Peyer's patch (tissue), 4 donors: ENCODE data around the gene ATP6V1G2. TPM values are rescaled to one million over a fixed set of nuclear protein-coding genes. Genes with fewer than 3 reads are reported as not detected.
"Not testable (repeated sequence)": the region's sequence is repeated elsewhere in the genome, so short reads cannot be mapped to it uniquely, and the experiment has no call there.

Source experiments
- DNase-seq, 3 donors: peaks; one replicate each; pipeline ENCODE4 v3.0.0-alpha.2; 2017 to 2019
- H3K27ac ChIP-seq, 4 donors: fragments of 200-600 bp; sonication (generic); one replicate each; pipeline ENCODE4 v1.5.1; 2016 to 2019
- H3K27me3 ChIP-seq, 2 donors: fragments of 200-600 bp; sonication (generic); one replicate each; pipeline ENCODE4 v1.5.1; 2019
- H3K36me3 ChIP-seq, 3 donors: fragments of 200-600 bp; sonication (generic); one replicate each; pipeline ENCODE4 v1.5.1; 2016 to 2019
- H3K4me1 ChIP-seq, 4 donors: fragments of 200-600 bp; sonication (generic); one replicate each; pipeline ENCODE4 v1.5.1; 2016 to 2019
- H3K4me3 ChIP-seq, 4 donors: fragments of 200-600 bp; sonication (generic); 1 replicate in 3 of 4; 2 replicates in 1 of 4; pipeline ENCODE4 v1.5.1; 2016 to 2019; ENCODE audit warnings: mild to moderate bottlenecking in 1 of 4
- H3K9me3 ChIP-seq, 4 donors: fragments of 200-600 bp; sonication (generic); one replicate each; pipeline ENCODE4 v1.5.1; 2016 to 2019; ENCODE audit warnings: mild to moderate bottlenecking in 1 of 4
- CTCF ChIP-seq, 6 experiments: fragments of 450-650 bp in 4 of 6; fragments of 200-600 bp in 2 of 6; sonication (generic) in 1 of 6; IDR thresholded peaks; one replicate each; pipeline ENCODE4 v1.5.1; 2017 to 2019; ENCODE audit warnings: antibody characterized with exemption in 6 of 6, mild to moderate bottlenecking in 3 of 6, moderate library complexity in 1 of 6
- POLR2A ChIP-seq, 2 donors: fragments of 450-650 bp; IDR thresholded peaks; one replicate each; pipeline ENCODE4 v1.5.1; 2017; ENCODE audit warnings: antibody characterized with exemption in 2 of 2, mild to moderate bottlenecking in 2 of 2, moderate library complexity in 2 of 2
- total RNA-seq, 4 donors: library from RNA; depleted of rRNA; stranded (reverse); fragments of >200 nt; gene quantifications; one replicate each; pipeline ENCODE4 v1.1.0, GENCODE V29; 2016

The ATP6V1G2 gene
- total RNA-seq, 4 donors from 2014 or later = not detected

DNA sequence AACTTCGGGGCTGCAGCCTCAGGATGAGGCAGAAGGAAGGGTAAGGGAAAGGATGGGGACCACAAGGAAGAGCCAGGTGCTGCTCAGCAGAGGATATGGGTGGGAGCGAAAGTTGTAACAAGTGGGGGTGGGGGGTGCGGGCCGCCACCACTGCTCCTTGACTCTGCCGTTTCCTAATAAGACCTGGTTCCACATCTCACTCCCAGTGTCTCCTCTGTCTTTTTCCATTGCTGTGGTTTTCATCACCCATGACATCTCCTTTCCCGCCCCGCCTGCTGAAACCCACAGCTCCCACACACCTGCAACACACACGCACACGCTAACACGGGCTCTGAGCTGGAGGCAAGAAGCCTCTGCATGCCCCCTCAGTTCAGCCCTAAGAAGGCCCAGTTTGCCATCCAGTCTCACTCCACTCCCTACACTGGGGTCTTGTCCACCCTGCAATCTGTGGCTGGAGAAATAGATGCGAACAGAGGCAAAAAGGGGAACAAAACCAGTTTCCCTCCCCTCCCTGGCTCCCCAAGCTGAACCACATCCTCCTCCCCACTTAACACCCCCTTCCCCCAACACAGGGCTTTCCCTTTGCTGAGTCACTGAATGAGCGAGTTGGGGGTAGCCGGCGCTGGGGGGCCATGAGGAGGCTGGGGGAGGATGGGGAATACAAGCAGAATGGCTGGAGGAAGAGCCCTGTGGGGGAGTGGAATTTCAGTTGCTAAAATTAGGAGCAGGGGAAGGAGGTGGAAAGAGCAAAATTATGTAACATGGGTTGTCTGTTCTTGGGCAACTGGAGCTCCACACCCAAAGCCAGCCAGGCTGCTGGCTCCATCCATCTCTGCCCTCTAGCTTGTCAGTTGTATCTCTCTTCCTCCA is 12.5 kb upstream of the ATP6V1G2 start:
- Histone ChIP-seq H3K27ac (peak overlapping the region; percentile 29 to 77 (median 46)), H3K4me3 (peak overlapping the region in 1 of 4 donors; percentile 32), H3K36me3 (peaks cover 0 to 35% (median 0%) of the 10 kb centered on the region in 3 donors), H3K4me1 (peaks cover 0 to 42% (median 30%) of the 10 kb centered on the region in 4 donors), H3K9me3 (no peaks in the 10 kb centered on the region), H3K27me3 (no peaks in the 10 kb centered on the region)
- DNase-seq = peak in 2 of 3 donors; percentile 79 to 81
- TF ChIP-seq CTCF (IDR thresholded peaks at IDR 0.05) = no peak
- no peak for TF ChIP-seq POLR2A (IDR thresholded peaks at IDR 0.05)

DNA sequence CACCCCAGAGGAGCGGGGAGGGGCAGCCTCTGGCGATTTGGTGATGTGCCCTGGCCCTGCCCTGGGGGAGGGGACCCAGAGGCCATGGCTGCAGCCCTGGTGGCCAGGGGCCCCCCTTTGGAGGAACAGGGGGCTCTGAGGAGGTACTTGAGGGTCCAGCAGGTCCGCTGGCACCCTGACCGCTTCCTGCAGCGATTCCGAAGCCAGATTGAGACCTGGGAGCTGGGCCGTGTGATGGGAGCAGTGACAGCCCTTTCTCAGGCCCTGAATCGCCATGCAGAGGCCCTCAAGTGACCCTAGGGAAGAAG is 11.9 kb upstream of the ATP6V1G2 start:
- H3K36me3 ChIP-seq = peaks cover 0 to 41% (median 0%) of the 10 kb centered on the region in 3 donors
- peaks cover 0 to 42% (median 31%) of the 10 kb centered on the region in 4 donors for H3K4me1 ChIP-seq
- no peaks in the 10 kb centered on the region for H3K27me3 ChIP-seq
- peak overlapping the region in 2 of 4 donors; percentile 11 to 32 for H3K4me3 ChIP-seq
- no peaks in the 10 kb centered on the region for H3K9me3 ChIP-seq
- DNase-seq = no peak
- TF ChIP-seq POLR2A (IDR thresholded peaks at IDR 0.05) (no peak), CTCF (IDR thresholded peaks at IDR 0.05) (no peak)
- peak overlapping the region in 3 of 4 donors; percentile 29 to 77 (median 60) for H3K27ac ChIP-seq

DNA sequence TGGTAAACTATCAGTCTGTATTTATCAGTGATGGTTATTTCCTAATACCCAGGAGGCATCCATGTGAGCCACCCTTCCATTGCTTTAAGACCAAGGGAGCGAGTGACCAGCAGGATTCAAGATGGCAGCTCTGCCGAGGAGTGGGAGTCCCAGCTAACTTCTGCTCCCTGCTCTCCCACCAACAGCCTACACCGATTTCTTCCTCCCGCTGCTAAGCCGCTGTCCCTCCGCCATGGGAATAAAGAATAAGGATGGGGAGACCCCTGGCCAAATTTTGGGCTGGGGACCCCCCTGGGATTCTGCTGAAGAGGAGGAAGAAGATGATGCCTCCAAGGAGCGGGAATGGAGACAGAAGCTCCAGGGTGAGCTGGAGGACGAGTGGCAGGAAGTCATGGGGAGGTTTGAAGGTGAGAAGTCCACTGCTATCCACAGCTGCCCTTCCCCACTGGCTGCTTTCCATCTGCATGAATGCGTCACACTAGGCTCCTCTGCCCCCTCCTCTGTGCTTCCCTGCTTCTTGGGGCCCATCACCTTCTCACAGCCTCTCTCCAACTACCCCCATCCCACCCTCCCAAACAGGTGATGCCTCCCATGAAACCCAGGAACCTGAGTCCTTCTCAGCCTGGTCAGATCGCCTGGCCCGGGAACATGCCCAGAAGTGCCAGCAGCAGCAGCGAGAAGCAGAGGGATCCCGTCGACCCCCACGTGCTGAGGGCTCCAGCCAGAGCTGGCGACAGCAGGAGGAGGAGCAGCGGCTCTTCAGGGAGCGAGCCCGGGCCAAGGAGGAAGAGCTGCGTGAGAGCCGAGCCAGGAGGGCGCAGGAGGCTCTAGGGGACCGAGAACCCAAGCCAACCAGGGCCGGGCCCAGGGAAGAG is 11.3 kb upstream of the ATP6V1G2 start:
- Histone ChIP-seq H3K4me3 (peak overlapping the region in 2 of 4 donors; percentile 11 to 32), H3K9me3 (no peaks in the 10 kb centered on the region), H3K4me1 (peaks cover 0 to 42% (median 33%) of the 10 kb centered on the region in 4 donors), H3K27me3 (no peaks in the 10 kb centered on the region), H3K27ac (peak overlapping the region in 3 of 4 donors; percentile 29 to 77 (median 60)), H3K36me3 (peaks cover 0 to 47% (median 0%) of the 10 kb centered on the region in 3 donors)
- DNase-seq = peak in 1 of 3 donors; percentile 40
- no peak for TF ChIP-seq CTCF (IDR thresholded peaks at IDR 0.05)
- no peak for TF ChIP-seq POLR2A (IDR thresholded peaks at IDR 0.05)

DNA sequence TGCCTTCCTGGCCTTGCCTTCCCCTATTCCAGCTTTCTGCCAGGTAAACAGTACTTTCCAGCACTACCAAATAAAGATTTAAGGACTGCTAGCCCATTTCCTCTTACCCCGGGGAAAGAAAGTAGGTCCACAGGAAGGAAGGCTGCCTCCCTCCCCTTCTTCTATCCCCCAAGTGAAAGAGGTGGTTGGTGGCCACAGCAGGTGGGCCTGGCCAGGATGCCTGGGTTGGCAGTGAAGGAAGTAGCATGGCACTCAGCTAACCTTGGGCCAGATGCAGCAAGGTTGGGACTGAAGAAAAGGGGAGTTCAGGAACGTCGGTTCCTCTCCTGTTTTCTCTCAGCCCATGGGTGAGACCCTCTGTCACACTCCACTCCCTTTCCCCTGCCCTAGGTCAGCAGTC is 9.9 kb upstream of the ATP6V1G2 start:
- no peak for DNase-seq
- Histone ChIP-seq H3K9me3 (no peaks in the 10 kb centered on the region), H3K36me3 (peaks cover 0 to 49% (median 0%) of the 10 kb centered on the region in 3 donors), H3K4me1 (peaks cover 0 to 42% (median 32%) of the 10 kb centered on the region in 4 donors), H3K27me3 (no peaks in the 10 kb centered on the region), H3K4me3 (no peak overlapping the region), H3K27ac (no peak overlapping the region)
- no peak for TF ChIP-seq POLR2A (IDR thresholded peaks at IDR 0.05)

DNA sequence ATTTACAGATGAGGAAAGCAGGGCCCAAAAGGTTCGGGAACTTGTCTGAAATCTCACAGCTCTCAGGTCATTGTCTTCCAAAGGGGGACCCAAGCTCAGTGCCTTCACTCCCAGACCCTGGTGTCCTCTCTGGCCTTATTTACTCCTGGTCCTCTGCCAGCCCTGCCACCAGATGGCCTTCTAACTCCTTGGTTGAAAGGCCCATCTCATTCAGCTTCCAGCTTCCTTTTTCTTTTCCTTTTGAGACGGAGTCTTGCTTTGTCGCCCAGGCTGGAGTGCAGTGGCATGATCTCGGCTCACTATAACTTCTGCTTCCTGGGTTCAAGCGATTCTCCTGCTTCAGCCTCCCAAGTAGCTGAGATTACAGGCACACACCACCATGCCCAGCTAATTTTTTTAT is 5.0 kb upstream of the ATP6V1G2 start:
- not testable (repeated sequence) for H3K9me3 ChIP-seq, H3K27ac ChIP-seq, H3K4me3 ChIP-seq, H3K27me3 ChIP-seq
- TF ChIP-seq CTCF (IDR thresholded peaks at IDR 0.05) = peak; percentile 35 to 54 (median 48)
- peaks cover 0 to 20% (median 8%) of the 10 kb centered on the region in 4 donors for H3K4me1 ChIP-seq
- peaks cover 0 to 47% (median 0%) of the 10 kb centered on the region in 3 donors for H3K36me3 ChIP-seq
- DNase-seq = peak in 2 of 3 donors; percentile 78 to 88
